ENCODE data around the gene INAVA. TPM values are rescaled to one million over a fixed set of nuclear protein-coding genes. Genes with fewer than 3 reads are reported as not detected.

The INAVA gene
- polyA plus RNA-seq, 3 donors: not detected

GRCh38 chr1:200916681-200917080 is 22.0 kb downstream of the INAVA start:
- no peaks in the 10 kb centered on the region for H4K20me1 ChIP-seq (ENCODE audit: insufficient read depth, low read length)
- intact Hi-C loops (cut with micrococcal nuclease): no loop called here
- peaks cover 0 to 3% (median under 1%) of the 10 kb centered on the region in 3 donors for H3K27me3 Mint-ChIP-seq (ENCODE audit: low read depth in 3 of 3)
- no peak for DNase-seq
- H3K27me3 ChIP-seq (ENCODE audit: control insufficient read depth in 2 of 2, insufficient read depth in 2 of 2, low read length in 2 of 2): no peaks in the 10 kb centered on the region
- H3K9me3 Mint-ChIP-seq: no peaks in the 10 kb centered on the region
- peaks cover 8% of the 10 kb centered on the region for H3K4me1 Mint-ChIP-seq
- no peak overlapping the region for H2AFZ ChIP-seq (ENCODE audit: insufficient read depth, low read depth, low read length, poor library complexity, severe bottlenecking)
- H3K36me3 Mint-ChIP-seq: no peaks in the 10 kb centered on the region
- no peak overlapping the region for H3K27ac Mint-ChIP-seq
- 94% methylated on average over 11 of the region's 11 CpGs for WGBS (ENCODE audit: insufficient coverage)
- TF ChIP-seq CTCF (IDR thresholded peaks at IDR 0.05): no peak
- H3K27ac ChIP-seq (ENCODE audit: low read depth in 1 of 2, low read length in 2 of 2): no peak overlapping the region
- no peaks in the 10 kb centered on the region for H3K9me3 ChIP-seq (replicated peaks in 1 of 2; ENCODE audit: control insufficient read depth in 1 of 2, insufficient read depth in 1 of 2, low read length in 2 of 2)
- H3K36me3 ChIP-seq (replicated peaks in 1 of 2; ENCODE audit: control insufficient read depth in 1 of 2, insufficient read depth in 2 of 2, low read length in 2 of 2): no peaks in the 10 kb centered on the region
- no peak overlapping the region for H3K4me2 ChIP-seq (replicated peaks; ENCODE audit: extremely low read depth, low read length, poor library complexity, severe bottlenecking)
- no peak overlapping the region for H3K4me3 Mint-ChIP-seq
- H3K4me1 ChIP-seq (ENCODE audit: control insufficient read depth in 1 of 2, insufficient read depth in 2 of 2, low read length in 2 of 2): no peaks in the 10 kb centered on the region
- H3K79me2 ChIP-seq (ENCODE audit: insufficient read depth, low read length): no peaks in the 10 kb centered on the region
- no peak overlapping the region for H3K9ac ChIP-seq (ENCODE audit: insufficient read depth, low read length, poor library complexity, severe bottlenecking)
- no peak overlapping the region for H3K4me3 ChIP-seq (replicated peaks in 1 of 3; ENCODE audit: low read depth in 2 of 3, low read length in 3 of 3)

GRCh38 chr1:200917291-200917817 is 22.7 kb downstream of the INAVA start:
- Mint-ChIP-seq H3K27ac (no peak overlapping the region), H3K36me3 (no peaks in the 10 kb centered on the region), H3K4me3 (no peak overlapping the region), H3K4me1 (peaks cover 8% of the 10 kb centered on the region), H3K9me3 (no peaks in the 10 kb centered on the region), H3K27me3 (ENCODE audit: low read depth in 3 of 3) (peaks cover 0 to 3% (median 2%) of the 10 kb centered on the region in 3 donors)
- Histone ChIP-seq H3K36me3 (replicated peaks in 1 of 2; ENCODE audit: control insufficient read depth in 1 of 2, insufficient read depth in 2 of 2, low read length in 2 of 2) (no peaks in the 10 kb centered on the region), H3K4me2 (replicated peaks; ENCODE audit: extremely low read depth, low read length, poor library complexity, severe bottlenecking) (no peak overlapping the region), H3K4me1 (ENCODE audit: control insufficient read depth in 1 of 2, insufficient read depth in 2 of 2, low read length in 2 of 2) (no peaks in the 10 kb centered on the region), H3K27ac (ENCODE audit: low read depth in 1 of 2, low read length in 2 of 2) (no peak overlapping the region), H3K9me3 (replicated peaks in 1 of 2; ENCODE audit: control insufficient read depth in 1 of 2, insufficient read depth in 1 of 2, low read length in 2 of 2) (no peaks in the 10 kb centered on the region), H2AFZ (ENCODE audit: insufficient read depth, low read depth, low read length, poor library complexity, severe bottlenecking) (no peak overlapping the region), H3K79me2 (ENCODE audit: insufficient read depth, low read length) (no peaks in the 10 kb centered on the region), H3K9ac (ENCODE audit: insufficient read depth, low read length, poor library complexity, severe bottlenecking) (no peak overlapping the region), H3K4me3 (replicated peaks in 1 of 3; ENCODE audit: low read depth in 2 of 3, low read length in 3 of 3) (no peak overlapping the region), H3K27me3 (ENCODE audit: control insufficient read depth in 2 of 2, insufficient read depth in 2 of 2, low read length in 2 of 2) (no peaks in the 10 kb centered on the region), H4K20me1 (ENCODE audit: insufficient read depth, low read length) (no peaks in the 10 kb centered on the region)
- WGBS (ENCODE audit: insufficient coverage): 97% methylated on average over 5 of the region's 7 CpGs
- no peak for DNase-seq
- no peak for TF ChIP-seq CTCF (IDR thresholded peaks at IDR 0.05)
- intact Hi-C loops (cut with micrococcal nuclease): no loop called here
